CD4-positive, alpha-beta T cell treated with Interleukin-12 subunit alpha and Interleukin-12 subunit beta, for 1 hour (primary cell): ENCODE measurements around the gene GRIA1.

Experiments
- DNase-seq: peaks from one replicate; pipeline ENCODE4 v3.0.0-alpha.2; 2020

GRIA1 gene

GRCh38 chr5:153618307-153618706 is 127.8 kb downstream of the GRIA1 start:
- DNase-seq: no peak

- DNase-seq: no peak
These were observed 128.4 kb downstream of the GRIA1 start for GRCh38 chr5:153618867-153619266.

- DNase-seq: no peak
These were observed 129.3 kb downstream of the GRIA1 start for GRCh38 chr5:153619771-153620170.

DNA sequence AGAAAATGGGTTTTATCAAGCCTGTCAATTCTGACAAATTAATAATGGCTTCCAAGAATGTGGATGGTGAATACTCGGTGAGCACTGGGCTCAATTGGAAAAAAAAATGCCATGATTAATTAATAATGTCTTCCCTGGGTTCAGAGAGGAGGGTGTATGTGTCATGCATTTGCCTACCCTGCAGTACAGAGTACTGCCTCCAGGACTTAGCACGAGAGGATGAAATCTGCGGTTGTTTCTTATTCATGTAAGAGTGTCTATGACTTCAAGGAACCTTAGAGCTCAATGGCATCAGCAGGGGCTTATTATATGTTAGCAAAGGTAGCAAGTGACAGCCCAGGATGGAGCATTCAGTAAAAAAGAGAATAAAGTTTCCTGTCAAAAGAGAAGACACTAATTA is 132.7 kb downstream of the GRIA1 start:
- no peak for DNase-seq

- no peak for DNase-seq
These were observed 133.4 kb downstream of the GRIA1 start for GRCh38 chr5:153623751-153624450.

DNA sequence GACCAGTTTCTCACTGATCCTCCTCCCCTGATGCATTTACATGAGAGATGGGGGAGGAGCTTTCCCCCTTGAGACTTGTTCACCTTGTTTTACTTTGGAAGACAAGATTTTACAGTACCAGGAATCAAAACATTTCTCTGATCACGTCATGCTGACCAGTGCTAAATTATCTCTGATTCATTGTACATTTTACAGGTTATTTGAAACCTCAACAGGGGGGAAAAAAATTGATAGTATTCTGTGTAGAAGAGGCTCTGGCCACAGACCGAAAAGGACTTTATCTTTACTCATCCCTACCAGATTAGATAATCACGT is 133.9 kb downstream of the GRIA1 start:
- no peak for DNase-seq

DNA sequence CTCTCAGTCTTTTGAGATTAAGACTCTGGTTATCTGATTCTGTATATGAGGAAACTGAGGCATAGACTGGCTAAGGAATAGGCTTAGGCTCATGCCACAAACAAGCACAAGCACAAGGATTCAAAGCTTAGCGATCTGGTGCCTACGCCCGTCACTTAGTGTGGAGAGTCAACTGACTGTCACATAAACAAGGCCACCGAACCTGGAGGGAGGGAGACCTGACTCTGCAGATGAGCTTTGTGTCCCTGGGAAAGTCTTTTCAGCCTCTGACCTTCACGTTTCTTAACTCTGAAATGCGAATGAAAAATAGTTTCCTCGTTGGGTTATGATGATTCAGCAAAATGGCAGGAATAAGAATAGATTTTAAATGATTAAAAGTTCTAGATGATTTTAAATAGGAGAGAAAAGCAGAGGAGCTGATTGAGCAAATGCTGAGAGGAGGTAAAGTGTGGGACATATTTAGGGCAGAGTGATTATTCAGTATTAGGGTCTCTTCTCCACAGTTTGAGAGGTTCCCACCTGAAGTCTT is 135.4 kb downstream of the GRIA1 start:
- DNase-seq: no peak

- no peak for DNase-seq
These were observed 136.4 kb downstream of the GRIA1 start for GRCh38 chr5:153626836-153627235.

GRCh38 chr5:153629027-153629895 is 138.8 kb downstream of the GRIA1 start:
- DNase-seq: no peak

GRCh38 chr5:153630546-153630945 is 140.1 kb downstream of the GRIA1 start:
- DNase-seq: no peak

DNA sequence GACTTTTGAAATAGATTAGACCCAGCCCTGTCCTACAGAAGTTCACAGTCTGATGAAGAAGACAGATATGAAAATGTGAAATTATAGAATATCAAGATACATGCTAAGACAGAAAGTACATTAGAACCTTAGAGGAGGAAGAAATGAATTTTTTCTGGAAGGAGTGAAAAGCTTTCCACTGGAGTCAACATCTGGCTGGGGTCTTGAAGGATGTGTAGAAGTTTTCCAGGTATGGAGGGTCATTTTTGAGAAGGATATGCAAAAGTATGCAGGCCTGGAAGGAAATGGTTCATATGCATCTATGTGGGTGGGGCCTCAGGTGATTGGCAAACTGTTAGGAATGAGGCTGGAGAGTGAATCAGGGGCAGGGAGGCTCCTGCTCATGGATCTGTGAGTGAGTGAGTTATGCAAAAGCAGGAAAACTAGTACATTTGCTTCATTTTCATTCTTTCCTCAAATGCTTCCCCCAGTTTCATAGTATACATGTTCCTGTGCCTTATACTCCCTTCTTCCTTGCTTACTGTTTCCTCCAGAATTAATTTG is 142.3 kb downstream of the GRIA1 start:
- DNase-seq: no peak

DNA sequence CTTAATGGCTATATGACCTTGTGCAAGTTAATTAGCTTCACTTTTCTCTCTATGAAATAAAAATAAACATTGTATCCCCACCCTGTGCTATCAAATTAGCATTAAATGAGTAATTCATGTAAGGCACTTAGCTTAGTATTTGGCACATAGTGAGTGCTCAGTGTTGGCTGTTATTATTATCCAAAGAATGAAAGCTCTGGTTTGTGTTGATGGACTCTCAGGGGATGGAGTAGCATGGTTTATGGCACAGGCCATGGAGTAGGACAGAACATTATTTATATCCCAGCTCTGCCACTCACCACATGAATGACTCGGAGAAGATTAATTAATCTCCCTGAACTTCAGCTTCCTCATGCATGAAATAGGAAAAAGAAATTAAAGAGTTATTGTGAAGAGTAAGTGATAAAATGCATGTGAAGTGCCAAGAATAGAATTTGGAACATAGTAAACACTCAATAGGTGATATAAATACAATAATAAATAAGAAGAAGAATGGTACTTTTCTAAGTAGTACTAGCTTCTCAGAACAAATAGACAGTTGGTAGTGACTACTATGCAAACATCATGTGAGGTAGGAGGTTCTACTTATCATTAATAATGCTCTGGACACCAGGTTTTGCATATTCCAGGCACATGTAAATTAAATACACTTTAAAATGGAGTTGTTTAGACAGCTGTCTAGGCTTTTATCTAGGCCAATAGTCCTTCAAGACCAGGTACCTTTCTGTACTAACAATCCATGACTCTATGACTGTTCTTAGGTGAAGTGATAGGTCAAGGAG is 146.4 kb downstream of the GRIA1 start:
- no peak for DNase-seq

DNA sequence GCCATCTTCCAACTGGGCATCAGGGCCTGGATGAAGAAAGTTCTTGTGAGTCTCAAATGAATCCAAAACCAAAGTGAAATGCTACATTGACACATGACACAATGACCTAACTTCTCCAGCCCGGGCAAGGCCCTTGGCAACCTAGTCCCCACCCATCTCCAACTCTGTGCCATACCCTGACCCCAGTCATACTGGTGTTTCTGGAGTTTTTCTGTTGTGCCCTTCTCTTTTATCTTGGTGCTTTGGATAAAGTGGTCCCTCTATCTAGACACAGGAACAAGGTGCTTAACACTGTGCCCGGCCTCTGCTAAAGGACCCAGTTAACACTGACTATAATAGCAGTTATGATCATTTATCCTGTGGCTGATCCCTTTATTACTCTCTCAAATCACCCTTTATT is 149.8 kb downstream of the GRIA1 start:
- DNase-seq: no peak

DNA sequence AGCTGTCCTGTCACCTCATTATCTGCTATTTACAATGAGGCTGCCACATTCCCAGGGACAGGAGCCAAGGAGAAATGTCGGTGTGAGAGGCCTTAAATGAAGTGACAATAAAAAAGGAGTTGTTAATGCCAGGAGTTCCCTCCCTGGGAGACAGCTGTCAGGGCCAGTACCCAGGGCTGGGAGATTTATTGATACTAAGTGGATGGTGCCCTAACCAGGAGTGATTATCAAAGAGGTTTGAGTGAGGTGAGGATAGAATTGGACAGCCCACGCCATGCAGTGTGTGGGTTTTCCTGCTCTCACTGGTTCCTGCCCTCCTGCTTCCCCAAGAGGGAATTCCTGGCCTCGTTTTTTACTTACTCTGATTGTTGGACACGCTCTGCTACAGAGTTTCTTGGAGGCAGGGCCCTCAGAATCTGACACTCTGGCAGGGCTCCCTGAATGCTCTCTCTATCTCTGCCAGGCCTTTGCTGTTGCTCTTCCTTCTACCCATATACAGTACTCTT is 150.8 kb downstream of the GRIA1 start:
- no peak for DNase-seq

- no peak for DNase-seq
These were observed 164.2 kb downstream of the GRIA1 start for GRCh38 chr5:153654504-153655200.

DNA sequence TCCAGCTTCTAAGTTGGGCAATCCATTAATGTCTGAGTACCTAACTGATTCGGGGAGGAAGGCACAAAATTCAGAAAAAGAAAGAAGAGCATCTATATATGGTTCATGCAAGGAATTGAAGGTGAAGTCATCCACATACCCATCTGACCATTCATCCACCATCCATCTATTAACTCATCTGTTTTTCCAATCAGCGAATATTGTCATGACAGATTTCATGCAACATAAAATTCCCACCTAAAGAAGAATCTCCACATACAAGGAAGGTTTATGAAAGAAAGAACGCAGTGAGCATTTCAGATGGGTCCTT is 164.7 kb downstream of the GRIA1 start:
- no peak for DNase-seq

GRCh38 chr5:153658149-153658548 is 167.7 kb downstream of the GRIA1 start:
- DNase-seq: no peak

DNA sequence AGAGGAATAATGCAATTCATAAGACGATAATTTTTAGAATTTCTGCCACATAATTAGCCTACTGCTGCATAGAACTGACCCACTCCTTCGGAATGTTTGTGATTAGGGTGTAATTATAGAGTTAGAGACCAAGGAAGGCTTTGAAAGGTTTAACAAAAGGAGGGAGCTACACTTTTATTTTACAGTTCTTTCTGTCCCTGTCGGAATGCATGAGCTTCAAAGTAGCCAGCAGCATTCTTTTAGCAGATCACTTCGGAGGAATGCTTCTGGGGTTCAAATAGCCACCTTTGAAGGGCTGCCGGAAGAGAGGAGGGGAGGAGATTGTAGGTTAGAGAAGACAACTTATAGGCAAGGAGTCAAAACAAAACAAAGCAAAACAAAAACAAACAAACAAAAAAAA is 168.1 kb downstream of the GRIA1 start:
- no peak for DNase-seq

- DNase-seq: no peak
These were observed 168.7 kb downstream of the GRIA1 start for GRCh38 chr5:153659039-153659736.

DNA sequence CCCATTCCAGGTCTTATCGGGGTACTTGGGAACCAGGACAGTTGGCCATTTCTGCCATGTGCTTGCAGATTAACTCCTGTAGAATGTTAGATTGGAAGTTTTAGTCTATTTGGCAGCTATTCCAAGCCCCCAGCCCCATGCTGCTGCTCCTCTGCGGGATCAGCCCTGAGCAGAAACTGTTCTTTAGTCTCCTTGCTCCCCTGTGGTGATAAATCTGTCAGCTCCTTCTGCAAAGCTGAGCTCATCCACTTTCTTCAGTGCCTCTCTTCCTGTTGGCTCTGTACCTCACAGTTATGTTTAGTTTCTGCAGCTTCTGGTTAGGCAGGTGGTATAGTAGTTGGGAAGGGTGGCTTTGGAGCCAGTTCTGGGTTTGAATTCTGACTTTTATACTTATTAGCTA is 170.4 kb downstream of the GRIA1 start:
- DNase-seq: no peak

GRCh38 chr5:153661897-153662296 is 171.4 kb downstream of the GRIA1 start:
- no peak for DNase-seq

DNA sequence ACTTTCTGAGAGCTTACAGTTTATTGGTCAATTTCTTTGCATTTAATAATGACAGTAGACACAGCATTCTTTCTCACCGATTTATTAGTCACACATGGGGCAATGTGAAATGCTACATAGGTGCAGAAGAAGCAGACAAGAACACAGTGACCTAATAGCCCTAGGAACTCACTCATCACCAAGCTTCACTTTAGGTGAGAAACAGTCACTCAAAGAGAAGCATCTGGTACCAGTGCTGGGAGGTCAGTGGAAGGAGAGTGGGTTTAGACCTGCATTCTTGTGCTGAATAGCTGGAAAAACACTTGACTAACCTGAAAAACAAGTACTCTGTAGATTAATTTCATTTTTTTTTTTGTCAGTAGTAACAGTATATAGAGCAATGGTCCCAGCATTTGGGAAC is 179.6 kb downstream of the GRIA1 start:
- DNase-seq: no peak
